B cell (primary cell): ENCODE data around the gene ZBTB4. TPM values are rescaled to one million over a fixed set of nuclear protein-coding genes. Genes with fewer than 3 reads are reported as not detected.

Experiments
- ATAC-seq: fragments of 200-7000 bp; cut with Tn5 transposase; one replicate; pipeline ENCODE4 v1.10.0; 2021; ENCODE audit warnings: low read depth, mild to moderate bottlenecking, moderate number of reproducible peaks, moderate library complexity
- CTCF ChIA-PET: fragments of 350-600 bp; sonication (Branson Sonifier 250); formaldehyde crosslinking; loops from one replicate; lab custom pipeline; 2021; ENCODE audit warnings: antibody characterized with exemption, inconsistent platforms; lab: Charles Lee
- POLR2A ChIA-PET: fragments of 350-600 bp; sonication (Branson Sonifier 250); formaldehyde crosslinking; loops from one replicate; lab custom pipeline; 2021; ENCODE audit warnings: antibody characterized with exemption; lab: Charles Lee
- DNase-seq: peaks from one replicate; pipeline ENCODE4 v3.0.0; 2013
- H2AFZ ChIP-seq: 2 replicates; pipeline ENCODE4 v1.6.1; 2012; ENCODE audit warnings: mild to moderate bottlenecking, low read depth, low read length; ENCODE audit not compliant: insufficient read depth, poor library complexity, severe bottlenecking
- H3K27ac ChIP-seq, 2 donors: 1 replicate in 1 of 2; 2 replicates in 1 of 2; pipeline ENCODE4 v1.5.1; 2012 to 2013; ENCODE audit warnings: low read length in 2 of 2, mild to moderate bottlenecking in 2 of 2, moderate library complexity in 1 of 2
- H3K27me3 ChIP-seq, 4 experiments: fragments of 200-600 bp in 1 of 4; sonication (generic) in 1 of 4; replicated peaks in 1 of 4; 1 replicate in 2 of 4; 2 replicates in 2 of 4; pipeline versions ENCODE4 v1.6.1 to v1.7.0; 2013 to 2016; ENCODE audit warnings: low read length in 3 of 4, mild to moderate bottlenecking in 2 of 4, mixed read lengths in 1 of 4, moderate library complexity in 1 of 4; ENCODE audit not compliant: insufficient read depth in 4 of 4, control insufficient read depth in 3 of 4; ENCODE audit errors: control extremely low read depth in 1 of 4
- H3K36me3 ChIP-seq, 2 experiments: replicated peaks in 1 of 2; 1 replicate in 1 of 2; 2 replicates in 1 of 2; pipeline versions ENCODE4 v1.6.1 to v1.7.1; 2013; ENCODE audit warnings: low read length in 1 of 2; ENCODE audit not compliant: insufficient read depth in 2 of 2, control insufficient read depth in 1 of 2; ENCODE audit errors: control extremely low read depth in 1 of 2, extremely low read depth in 1 of 2
- H3K4me1 ChIP-seq, 2 donors: fragments of 200-600 bp in 1 of 2; sonication (generic) in 1 of 2; 1 replicate in 1 of 2; 2 replicates in 1 of 2; pipeline versions ENCODE4 v1.5.1 to v1.6.1; 2013 to 2017; ENCODE audit warnings: low read length in 2 of 2; ENCODE audit not compliant: control insufficient read depth in 2 of 2, insufficient read depth in 2 of 2
- H3K4me2 ChIP-seq: replicated peaks from 2 replicates; pipeline ENCODE3; 2012; ENCODE audit warnings: mild to moderate bottlenecking, low read depth, low read length; ENCODE audit not compliant: poor library complexity, severe bottlenecking
- H3K4me3 ChIP-seq, 5 experiments: fragments of 200-600 bp in 1 of 5; sonication (generic) in 1 of 5; 1 replicate in 3 of 5; 2 replicates in 2 of 5; pipeline versions ENCODE4 v1.5.1 to v1.7.0; 2011 to 2016; ENCODE audit warnings: low read length in 4 of 5, mild to moderate bottlenecking in 4 of 5, low read depth in 2 of 5, control low read depth in 1 of 5, moderate library complexity in 1 of 5; ENCODE audit not compliant: insufficient read depth in 1 of 5; ENCODE audit errors: control extremely low read depth in 1 of 5, extremely low read depth in 1 of 5
- H3K79me2 ChIP-seq: fragments of 200-600 bp; sonication (generic); one replicate; pipeline ENCODE4 v1.6.0; 2016; ENCODE audit warnings: low read length; ENCODE audit not compliant: control insufficient read depth, insufficient read depth
- H3K9ac ChIP-seq: fragments of 200-600 bp; sonication (generic); 2 replicates; pipeline ENCODE4 v1.6.1; 2017; ENCODE audit warnings: mild to moderate bottlenecking, low read length, moderate library complexity
- H3K9me3 ChIP-seq, 3 donors: one replicate each; pipeline versions ENCODE4 v1.6.1 to v1.7.1; 2013; ENCODE audit warnings: low read length in 2 of 3; ENCODE audit not compliant: control insufficient read depth in 2 of 3, insufficient read depth in 1 of 3; ENCODE audit errors: control extremely low read depth in 1 of 3
- H4K20me1 ChIP-seq: 2 replicates; pipeline ENCODE4 v1.6.0; 2012; ENCODE audit warnings: mild to moderate bottlenecking, low read length; ENCODE audit not compliant: insufficient read depth, control insufficient read depth, poor library complexity, severe bottlenecking
- H3K27ac Mint-ChIP-seq: one replicate; pipeline ENCODE4 v1.8.0; 2021; ENCODE audit warnings: mixed read lengths
- H3K27me3 Mint-ChIP-seq: one replicate; pipeline ENCODE4 v1.8.0; 2021; ENCODE audit warnings: mixed read lengths
- H3K4me1 Mint-ChIP-seq: one replicate; pipeline ENCODE4 v1.8.0; 2021; ENCODE audit warnings: mixed read lengths
- H3K4me3 Mint-ChIP-seq: one replicate; pipeline ENCODE4 v1.8.0; 2021; ENCODE audit warnings: mixed read lengths
- H3K9me3 Mint-ChIP-seq: one replicate; pipeline ENCODE4 v1.8.0; 2022; ENCODE audit warnings: mixed read lengths; ENCODE audit not compliant: insufficient read depth
- EZH2 ChIP-seq: IDR thresholded peaks from 2 replicates; pipeline ENCODE4 v1.6.1; 2012; ENCODE audit warnings: borderline replicate concordance, low read depth, mild to moderate bottlenecking, moderate library complexity, low read length; ENCODE audit not compliant: insufficient read depth, poor library complexity, severe bottlenecking
- WGBS: methylation state at CpG from one replicate; pipeline ENCODE4 v1.1.5; 2013; ENCODE audit warnings: missing lambda C conversion rate; ENCODE audit not compliant: insufficient coverage; 5-methylcytosine and 5-hydroxymethylcytosine counted together
- intact Hi-C: fragments of 100-400 bp; cut with micrococcal nuclease; formaldehyde crosslinking; loops from one replicate; pipeline ENCODE4 v1.10.0; 2022
- polyA plus RNA-seq: library from polyadenylated mRNA; depleted of rRNA; stranded (reverse); fragments of >200 nt; gene quantifications from 2 replicates; pipeline ENCODE4 v1.2.3, GENCODE V29; 2012
- total RNA-seq, 2 donors: library from RNA; stranded (reverse); fragments of 120-200 nt in 1 of 2; gene quantifications; 1 replicate in 1 of 2; 2 replicates in 1 of 2; pipeline versions ENCODE4 v1.2.3 to v1.2.4, GENCODE V29; 2013 to 2022
- TF ChIP-seq, protein P1 (sequence below): fragments of 200-600 bp; IDR thresholded peaks from one replicate; pipeline ENCODE4 v1.8.0; 2022; ENCODE audit warnings: antibody characterized with exemption, mild to moderate bottlenecking

ZBTB4 gene
- total and polyA plus RNA-seq, 2 donors (not counting 1 experiment from before 2014, with no cell fraction given): 19.2 to 62.4 TPM

DNA sequence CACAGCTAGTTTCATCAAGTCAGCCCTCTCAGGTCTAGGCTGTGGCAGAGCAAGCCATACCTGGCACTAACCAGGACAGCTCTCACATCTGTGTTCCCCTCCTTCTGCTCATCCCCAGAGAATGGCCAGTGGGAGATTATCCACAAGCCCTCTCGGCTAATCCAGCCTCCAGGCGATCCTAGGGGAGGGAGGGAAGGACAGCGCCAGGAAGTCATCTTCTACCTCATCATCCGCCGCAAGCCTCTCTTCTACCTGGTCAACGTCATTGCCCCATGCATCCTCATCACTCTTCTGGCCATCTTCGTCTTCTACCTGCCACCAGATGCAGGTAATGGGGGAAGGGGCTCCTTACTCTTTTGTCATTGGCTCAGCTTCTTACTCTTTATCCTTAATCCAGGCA, 31.0 kb downstream of the ZBTB4 start:
- peaks cover 0 to 43% (median 35%) of the 10 kb centered on the region in 4 experiments for H3K27me3 ChIP-seq
- H3K27ac Mint-ChIP-seq: no peak overlapping the region

DNA sequence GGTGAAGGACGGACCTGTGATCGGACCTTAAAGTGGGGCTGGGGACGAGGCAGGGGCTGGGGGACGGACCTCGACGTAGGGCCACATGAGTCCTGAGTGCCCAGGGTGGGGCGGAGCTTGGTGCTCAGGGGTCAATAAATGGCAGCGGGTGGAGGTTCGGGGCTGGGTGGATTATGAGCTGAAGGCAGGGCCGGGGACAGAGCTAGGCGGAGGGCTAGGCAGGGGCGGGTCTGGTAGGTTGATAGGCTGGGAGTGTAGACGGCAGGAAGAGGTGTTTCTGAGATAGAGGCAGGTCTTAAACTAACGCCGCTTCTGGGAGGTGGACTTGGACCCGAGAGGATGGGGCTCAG, 33.8 kb downstream of the ZBTB4 start:
- Histone ChIP-seq H3K4me3 (peak overlapping the region in 3 of 5 experiments; percentile 41 to 53 (median 44)), H3K27ac (no peak overlapping the region), H3K36me3 (no peaks in the 10 kb centered on the region), H4K20me1 (peaks cover 2% of the 10 kb centered on the region), H3K9me3 (peaks cover 0 to 22% (median 0%) of the 10 kb centered on the region in 3 donors), H3K79me2 (no peaks in the 10 kb centered on the region), H3K27me3 (peaks cover 0 to 71% (median 48%) of the 10 kb centered on the region in 4 experiments), H3K4me2 (peak overlapping the region; percentile 87), H2AFZ (peak overlapping the region; percentile 47), H3K4me1 (peaks cover 27 to 34% of the 10 kb centered on the region in 2 donors), H3K9ac (peak overlapping the region; percentile 53)
- POLR2A ChIA-PET: interaction anchor here (0.6 to 0.9 kb wide), 3 partner anchors 9 to 366 kb away, joined by 3 to 4 read pairs (median 3); partner anchors contain the start of gene CLEC10A
- CTCF ChIA-PET: interaction anchor here (0.6 to 3.8 kb wide), 6 partner anchors 9 to 115 kb away, joined by 3 to 17 read pairs (median 4); partner anchors contain the start of genes SENP3 and TMEM102
- Mint-ChIP-seq H3K4me3 (peak overlapping the region; percentile 84), H3K27ac (peak overlapping the region; percentile 15), H3K27me3 (peaks cover 69% of the 10 kb centered on the region), H3K9me3 (no peaks in the 10 kb centered on the region), H3K4me1 (peaks cover 23% of the 10 kb centered on the region)
- intact Hi-C loops: no loop called here
- DNase-seq: peak; percentile 53
- ATAC-seq: peak; percentile 59
- 6% methylated on average over 14 of the region's 16 CpGs for WGBS
- TF ChIP-seq EZH2: no peak
- TF ChIP-seq, protein P1, sequence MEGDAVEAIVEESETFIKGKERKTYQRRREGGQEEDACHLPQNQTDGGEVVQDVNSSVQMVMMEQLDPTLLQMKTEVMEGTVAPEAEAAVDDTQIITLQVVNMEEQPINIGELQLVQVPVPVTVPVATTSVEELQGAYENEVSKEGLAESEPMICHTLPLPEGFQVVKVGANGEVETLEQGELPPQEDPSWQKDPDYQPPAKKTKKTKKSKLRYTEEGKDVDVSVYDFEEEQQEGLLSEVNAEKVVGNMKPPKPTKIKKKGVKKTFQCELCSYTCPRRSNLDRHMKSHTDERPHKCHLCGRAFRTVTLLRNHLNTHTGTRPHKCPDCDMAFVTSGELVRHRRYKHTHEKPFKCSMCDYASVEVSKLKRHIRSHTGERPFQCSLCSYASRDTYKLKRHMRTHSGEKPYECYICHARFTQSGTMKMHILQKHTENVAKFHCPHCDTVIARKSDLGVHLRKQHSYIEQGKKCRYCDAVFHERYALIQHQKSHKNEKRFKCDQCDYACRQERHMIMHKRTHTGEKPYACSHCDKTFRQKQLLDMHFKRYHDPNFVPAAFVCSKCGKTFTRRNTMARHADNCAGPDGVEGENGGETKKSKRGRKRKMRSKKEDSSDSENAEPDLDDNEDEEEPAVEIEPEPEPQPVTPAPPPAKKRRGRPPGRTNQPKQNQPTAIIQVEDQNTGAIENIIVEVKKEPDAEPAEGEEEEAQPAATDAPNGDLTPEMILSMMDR: no peak

More for the DNA sequence above, 31.0 kb downstream of the ZBTB4 start:
- no peak overlapping the region for H3K9ac ChIP-seq
- H3K9me3 Mint-ChIP-seq: no peaks in the 10 kb centered on the region
- no peak overlapping the region for H3K4me2 ChIP-seq
- peaks cover 0 to 15% (median 0%) of the 10 kb centered on the region in 3 donors for H3K9me3 ChIP-seq
- ChIA-PET POLR2A (no interaction called here), CTCF (interaction anchor here (0.6 to 0.7 kb wide), 2 partner anchors 77 to 214 kb away, joined by 3 read pairs; partner anchors contain the start of gene DVL2)
- TF ChIP-seq, protein P1: no peak
- no peak for TF ChIP-seq EZH2
- H3K79me2 ChIP-seq: no peaks in the 10 kb centered on the region
- no peak overlapping the region for H2AFZ ChIP-seq
- H3K27ac ChIP-seq: no peak overlapping the region
- H3K4me1 Mint-ChIP-seq: peaks cover 22% of the 10 kb centered on the region
- no peak overlapping the region for H3K4me3 ChIP-seq
- H4K20me1 ChIP-seq: no peaks in the 10 kb centered on the region
- WGBS: no CpG with 5 or more reads among the region's 7 CpGs
- no peaks in the 10 kb centered on the region for H3K36me3 ChIP-seq
- ATAC-seq: no peak
- no peak for DNase-seq
- peaks cover 23 to 27% of the 10 kb centered on the region in 2 donors for H3K4me1 ChIP-seq
- intact Hi-C loops: no loop called here
- H3K27me3 Mint-ChIP-seq: peaks cover 43% of the 10 kb centered on the region
- H3K4me3 Mint-ChIP-seq: no peak overlapping the region
